IPS-NIHi7 (cell line): ENCODE results near the gene CHRND.

Experiments
- DNase-seq: peaks from one replicate; pipeline ENCODE4 v3.0.0; 2012; ENCODE audit warnings: mixed read lengths; ENCODE audit errors: extremely low spot score

CHRND gene

GRCh38 chr2:232487385-232488096 is 38.4 kb upstream of the CHRND start, which contains the start of gene ECEL1:
ECEL1 (minus strand) TSS chr2:232487834; CDS start chr2:232486653, 1,181 bp downstream.
- no peak for DNase-seq

GRCh38 chr2:232488097-232488711 is 37.8 kb upstream of the CHRND start:
- DNase-seq = peak; percentile 70

DNA sequence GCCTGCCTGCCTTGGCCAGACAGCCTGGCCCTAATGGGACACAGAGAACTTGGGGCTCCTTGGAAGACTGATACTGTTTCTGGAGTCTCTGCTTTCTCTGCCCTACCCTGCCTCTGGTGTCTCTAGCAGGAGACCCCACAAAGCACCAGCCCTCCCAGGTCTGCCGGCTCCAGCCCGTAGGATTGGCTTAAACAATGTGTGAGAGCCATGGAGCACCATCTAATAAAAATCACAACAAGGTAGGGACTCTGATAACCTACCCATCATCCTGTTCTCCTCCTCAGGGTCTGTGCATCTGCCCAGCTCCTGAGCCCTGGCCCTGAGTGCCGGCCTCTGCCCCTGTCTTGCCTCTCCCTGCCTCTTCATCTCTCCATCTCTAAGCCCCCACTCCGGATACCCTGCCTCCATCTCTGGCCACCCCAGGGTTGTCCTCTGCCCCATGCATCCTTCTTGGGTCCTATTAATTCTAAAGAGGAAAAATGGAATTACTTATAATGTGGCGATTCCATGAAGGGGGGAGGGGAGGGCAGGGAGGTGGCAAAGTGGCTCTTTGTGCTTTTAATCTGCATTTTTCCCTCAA is 37.1 kb upstream of the CHRND start:
- no peak for DNase-seq

GRCh38 chr2:232489516-232490220 is 36.3 kb upstream of the CHRND start:
- DNase-seq = no peak

DNA sequence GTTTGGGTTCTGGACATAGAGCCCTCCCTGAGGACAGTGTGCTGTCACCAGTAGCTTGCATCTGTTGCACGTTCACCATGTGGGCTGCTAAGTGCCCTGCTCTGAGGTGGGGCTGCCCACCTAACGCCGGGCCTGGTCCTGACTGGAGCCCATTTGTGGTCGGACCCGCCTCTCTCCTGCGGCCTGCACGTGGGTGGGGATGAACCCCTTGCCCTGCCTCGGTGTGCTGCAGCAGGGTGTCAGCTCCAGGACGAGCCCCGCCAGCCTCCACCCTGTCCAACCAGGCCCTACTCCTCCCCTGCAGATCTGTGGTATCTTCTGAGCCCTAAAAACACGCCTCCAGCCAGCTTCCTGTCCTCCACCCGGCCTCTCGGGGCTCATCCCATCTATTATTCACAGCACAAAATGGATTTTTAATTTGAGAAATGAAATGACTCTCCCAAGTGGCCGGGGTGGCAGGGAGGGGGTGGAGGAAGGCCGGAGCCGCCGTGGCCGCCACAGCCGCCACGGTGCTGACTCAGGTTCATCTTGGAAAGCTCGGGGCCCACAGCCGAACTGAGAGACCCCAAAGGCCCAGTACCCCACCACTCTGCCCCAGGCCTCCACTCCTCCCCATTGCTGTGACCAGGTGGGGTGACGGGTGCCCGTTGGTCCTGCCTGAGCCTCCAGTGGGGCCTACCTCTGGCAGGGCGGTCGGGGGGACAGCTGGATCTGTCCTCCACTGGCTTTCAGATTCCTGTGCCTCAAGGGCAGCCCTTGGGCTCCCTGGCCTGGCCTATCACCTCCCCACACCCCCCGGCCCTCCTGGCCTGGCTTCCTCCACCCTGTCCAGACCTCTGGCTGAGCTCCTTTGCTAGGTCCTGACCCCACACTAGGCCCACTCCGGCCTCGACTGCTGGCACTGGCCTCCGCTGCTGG is 35.5 kb upstream of the CHRND start:
- no peak for DNase-seq

- no peak for DNase-seq
Observed at GRCh38 chr2:232491139-232491780, 34.7 kb upstream of the CHRND start.

DNA sequence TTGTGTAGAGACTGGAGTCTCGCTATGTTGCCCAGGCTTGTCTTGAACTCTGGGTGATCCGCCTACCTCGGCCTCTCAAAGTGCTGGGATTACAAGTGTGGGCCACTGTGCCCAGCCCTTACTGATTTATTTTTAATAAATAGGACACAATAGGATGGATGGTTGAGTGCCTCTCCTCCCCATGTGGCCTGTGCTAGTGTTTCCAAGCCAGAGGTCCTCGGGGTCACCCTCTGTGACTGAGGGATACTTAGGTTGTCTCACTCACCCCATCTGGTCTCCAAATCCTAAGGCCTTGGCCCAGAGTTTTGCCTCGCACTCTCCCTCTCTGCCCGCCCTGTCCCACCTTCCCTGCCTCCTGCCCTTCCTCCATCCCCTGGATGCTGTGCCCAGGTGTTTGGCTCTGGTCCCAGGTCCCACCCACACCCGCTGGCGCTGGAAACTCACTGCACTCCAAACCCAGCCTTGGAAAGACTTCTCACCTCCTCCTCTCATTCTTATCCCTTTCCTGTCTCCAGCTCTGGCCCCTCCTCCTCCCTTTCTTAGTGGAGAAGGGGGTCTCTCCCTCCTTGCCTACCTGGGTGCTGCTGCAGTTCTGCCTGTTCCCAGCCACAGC is 33.6 kb upstream of the CHRND start:
- DNase-seq = no peak

GRCh38 chr2:232492963-232493700 is 32.8 kb upstream of the CHRND start:
- no peak for DNase-seq

GRCh38 chr2:232493701-232494474 is 32.1 kb upstream of the CHRND start:
- DNase-seq = no peak

- no peak for DNase-seq
Observed at GRCh38 chr2:232494542-232494941, 31.4 kb upstream of the CHRND start.

GRCh38 chr2:232495292-232495691 is 30.7 kb upstream of the CHRND start:
- no peak for DNase-seq

GRCh38 chr2:232496501-232497270 is 29.3 kb upstream of the CHRND start:
- no peak for DNase-seq

DNA sequence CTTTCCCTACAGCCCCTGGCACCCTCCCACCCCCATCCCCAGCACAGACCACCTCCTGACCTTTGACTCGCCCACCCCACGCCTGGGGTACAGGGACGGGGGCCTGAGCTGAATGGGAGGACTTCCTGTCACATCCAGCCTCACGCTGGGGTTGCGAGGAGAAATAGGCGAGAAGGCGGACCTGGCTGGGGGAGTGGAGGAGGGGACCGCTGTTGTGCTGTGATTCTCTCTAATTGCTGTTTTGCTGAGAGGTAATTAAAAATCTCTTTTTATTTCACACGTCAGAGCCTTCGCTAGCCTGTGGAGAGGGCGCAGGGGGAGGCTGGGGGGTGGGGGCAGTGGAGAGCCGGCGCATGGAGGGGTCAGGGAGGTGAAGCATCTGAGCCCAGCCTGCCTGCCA is 28.6 kb upstream of the CHRND start:
- no peak for DNase-seq

DNA sequence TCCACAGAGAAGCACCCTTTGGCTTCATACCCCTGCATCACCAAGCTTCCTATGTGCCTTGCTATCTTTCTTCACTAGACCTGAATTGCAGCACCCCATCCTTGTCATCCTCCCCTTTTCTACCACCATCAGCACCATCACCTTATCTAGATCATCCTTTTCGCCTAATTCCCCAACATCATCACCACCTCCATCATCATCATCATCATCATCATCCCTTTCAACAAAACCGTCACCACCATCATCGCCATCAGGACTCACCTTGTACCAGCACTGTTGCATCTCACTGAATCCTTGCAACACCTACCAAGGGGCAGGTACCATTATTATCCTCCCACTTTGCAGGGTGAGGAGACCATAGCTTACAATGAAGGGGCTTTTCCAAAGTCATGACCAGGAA is 27.5 kb upstream of the CHRND start:
- no peak for DNase-seq

- no peak for DNase-seq
Observed at GRCh38 chr2:232501331-232501771, 24.6 kb upstream of the CHRND start.

DNA sequence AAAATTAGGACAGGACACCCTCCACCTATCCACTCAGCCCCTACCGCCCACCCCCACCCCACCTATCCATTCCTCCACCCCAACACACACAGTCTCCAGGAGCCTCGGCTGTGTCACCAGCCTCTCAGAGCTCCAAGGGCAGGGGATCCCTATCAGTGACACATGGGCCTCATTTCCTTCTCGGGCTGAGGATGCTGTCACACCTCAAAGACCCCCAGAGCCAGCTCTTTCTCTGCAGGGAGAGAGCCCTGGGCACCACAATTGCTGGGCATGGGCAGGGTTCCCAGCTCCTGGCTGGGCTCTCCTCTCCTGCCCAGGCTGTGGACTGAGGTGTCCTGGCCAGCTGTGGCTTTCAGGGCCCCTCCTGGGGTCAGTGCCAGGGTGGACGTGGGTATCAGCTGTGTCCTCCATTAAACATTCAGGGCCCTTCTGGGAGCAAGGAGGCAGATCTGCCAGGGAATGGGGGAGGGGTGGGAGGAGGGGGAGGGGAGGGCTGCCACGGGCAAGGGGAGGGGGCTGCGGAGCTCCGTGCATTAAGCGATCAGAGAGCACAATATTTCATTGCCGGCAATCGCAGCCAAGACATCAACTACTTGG is 24.1 kb upstream of the CHRND start:
- DNase-seq = no peak

- DNase-seq = no peak
Observed at GRCh38 chr2:232502511-232502910, 23.4 kb upstream of the CHRND start.
